ENCODE data around the gene DENND1A. TPM values are rescaled to one million over a fixed set of nuclear protein-coding genes. Genes with fewer than 3 reads are reported as not detected.

The DENND1A gene
- total RNA-seq, 1 experiment from 2014 or later, result 19.7 TPM

DNA sequence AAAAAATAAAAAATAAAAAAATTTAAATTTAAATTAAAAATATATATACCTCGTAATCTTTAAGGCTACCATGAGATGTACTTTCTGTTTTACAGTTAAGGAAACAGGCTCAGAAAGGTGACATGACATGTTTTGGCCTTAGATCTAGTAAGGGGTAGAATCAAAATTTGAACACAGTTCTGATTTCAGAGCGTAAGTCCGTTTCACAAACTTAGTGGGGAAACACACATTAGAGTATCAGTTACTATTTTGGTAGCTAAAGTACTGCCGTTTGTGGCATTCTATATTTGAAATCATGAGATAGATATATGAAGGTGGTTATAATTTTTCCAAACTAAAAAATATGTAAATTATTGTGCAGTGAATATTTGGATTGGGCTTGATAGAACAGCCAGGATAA lies 186.2 kb downstream of the DENND1A start:
- Histone ChIP-seq H3K36me3 (ENCODE audit: control insufficient read depth, insufficient read depth, low read length) (no peaks in the 10 kb centered on the region; the same call in 1 of the 2 replicates), H3K27me3 (ENCODE audit: control insufficient read depth, insufficient read depth, low read length) (no peaks in the 10 kb centered on the region), H3K4me1 (ENCODE audit: control insufficient read depth, insufficient read depth, low read length) (no peaks in the 10 kb centered on the region), H3K27ac (ENCODE audit: low read length) (no peak overlapping the region), H3K9me3 (ENCODE audit: control insufficient read depth, insufficient read depth, low read depth, low read length) (no peaks in the 10 kb centered on the region), H3K4me3 (ENCODE audit: low read depth in 2 of 2, low read length in 2 of 2) (no peak overlapping the region)
- no peak for ATAC-seq
- ChIA-PET CTCF (no interaction called here), POLR2A (no interaction called here)
- intact Hi-C loops (cut with micrococcal nuclease; ENCODE audit: unreplicated experiment), result no loop called here
- in situ Hi-C loops (cut with HindIII; ENCODE audit: low pct_unique_long_range_greater_than_20kb, low sequenced_read_pairs), result no loop called here
- BruUV-seq (replicated peaks), result no TSS peak
- DNase-seq (ENCODE audit: low read depth, low spot score), result no peak
- TF ChIP-seq TCF7L2 (IDR thresholded peaks at IDR 0.05; ENCODE audit: low read depth, low read length) (no peak), POLR2AphosphoS5 (IDR thresholded peaks at IDR 0.05; ENCODE audit: low read depth, low read length) (no peak), SIN3A (IDR thresholded peaks at IDR 0.05; ENCODE audit: borderline replicate concordance, insufficient read depth, low read depth, low read length) (no peak)
- TF ChIP-seq, protein P1, sequence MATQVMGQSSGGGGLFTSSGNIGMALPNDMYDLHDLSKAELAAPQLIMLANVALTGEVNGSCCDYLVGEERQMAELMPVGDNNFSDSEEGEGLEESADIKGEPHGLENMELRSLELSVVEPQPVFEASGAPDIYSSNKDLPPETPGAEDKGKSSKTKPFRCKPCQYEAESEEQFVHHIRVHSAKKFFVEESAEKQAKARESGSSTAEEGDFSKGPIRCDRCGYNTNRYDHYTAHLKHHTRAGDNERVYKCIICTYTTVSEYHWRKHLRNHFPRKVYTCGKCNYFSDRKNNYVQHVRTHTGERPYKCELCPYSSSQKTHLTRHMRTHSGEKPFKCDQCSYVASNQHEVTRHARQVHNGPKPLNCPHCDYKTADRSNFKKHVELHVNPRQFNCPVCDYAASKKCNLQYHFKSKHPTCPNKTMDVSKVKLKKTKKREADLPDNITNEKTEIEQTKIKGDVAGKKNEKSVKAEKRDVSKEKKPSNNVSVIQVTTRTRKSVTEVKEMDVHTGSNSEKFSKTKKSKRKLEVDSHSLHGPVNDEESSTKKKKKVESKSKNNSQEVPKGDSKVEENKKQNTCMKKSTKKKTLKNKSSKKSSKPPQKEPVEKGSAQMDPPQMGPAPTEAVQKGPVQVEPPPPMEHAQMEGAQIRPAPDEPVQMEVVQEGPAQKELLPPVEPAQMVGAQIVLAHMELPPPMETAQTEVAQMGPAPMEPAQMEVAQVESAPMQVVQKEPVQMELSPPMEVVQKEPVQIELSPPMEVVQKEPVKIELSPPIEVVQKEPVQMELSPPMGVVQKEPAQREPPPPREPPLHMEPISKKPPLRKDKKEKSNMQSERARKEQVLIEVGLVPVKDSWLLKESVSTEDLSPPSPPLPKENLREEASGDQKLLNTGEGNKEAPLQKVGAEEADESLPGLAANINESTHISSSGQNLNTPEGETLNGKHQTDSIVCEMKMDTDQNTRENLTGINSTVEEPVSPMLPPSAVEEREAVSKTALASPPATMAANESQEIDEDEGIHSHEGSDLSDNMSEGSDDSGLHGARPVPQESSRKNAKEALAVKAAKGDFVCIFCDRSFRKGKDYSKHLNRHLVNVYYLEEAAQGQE (IDR thresholded peaks at IDR 0.05; ENCODE audit: insufficient read depth in 1 of 2, low read depth in 2 of 2, low read length in 1 of 2), result no peak
- TF ChIP-seq, protein P2, sequence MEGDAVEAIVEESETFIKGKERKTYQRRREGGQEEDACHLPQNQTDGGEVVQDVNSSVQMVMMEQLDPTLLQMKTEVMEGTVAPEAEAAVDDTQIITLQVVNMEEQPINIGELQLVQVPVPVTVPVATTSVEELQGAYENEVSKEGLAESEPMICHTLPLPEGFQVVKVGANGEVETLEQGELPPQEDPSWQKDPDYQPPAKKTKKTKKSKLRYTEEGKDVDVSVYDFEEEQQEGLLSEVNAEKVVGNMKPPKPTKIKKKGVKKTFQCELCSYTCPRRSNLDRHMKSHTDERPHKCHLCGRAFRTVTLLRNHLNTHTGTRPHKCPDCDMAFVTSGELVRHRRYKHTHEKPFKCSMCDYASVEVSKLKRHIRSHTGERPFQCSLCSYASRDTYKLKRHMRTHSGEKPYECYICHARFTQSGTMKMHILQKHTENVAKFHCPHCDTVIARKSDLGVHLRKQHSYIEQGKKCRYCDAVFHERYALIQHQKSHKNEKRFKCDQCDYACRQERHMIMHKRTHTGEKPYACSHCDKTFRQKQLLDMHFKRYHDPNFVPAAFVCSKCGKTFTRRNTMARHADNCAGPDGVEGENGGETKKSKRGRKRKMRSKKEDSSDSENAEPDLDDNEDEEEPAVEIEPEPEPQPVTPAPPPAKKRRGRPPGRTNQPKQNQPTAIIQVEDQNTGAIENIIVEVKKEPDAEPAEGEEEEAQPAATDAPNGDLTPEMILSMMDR (IDR thresholded peaks at IDR 0.05), result no peak

DNA sequence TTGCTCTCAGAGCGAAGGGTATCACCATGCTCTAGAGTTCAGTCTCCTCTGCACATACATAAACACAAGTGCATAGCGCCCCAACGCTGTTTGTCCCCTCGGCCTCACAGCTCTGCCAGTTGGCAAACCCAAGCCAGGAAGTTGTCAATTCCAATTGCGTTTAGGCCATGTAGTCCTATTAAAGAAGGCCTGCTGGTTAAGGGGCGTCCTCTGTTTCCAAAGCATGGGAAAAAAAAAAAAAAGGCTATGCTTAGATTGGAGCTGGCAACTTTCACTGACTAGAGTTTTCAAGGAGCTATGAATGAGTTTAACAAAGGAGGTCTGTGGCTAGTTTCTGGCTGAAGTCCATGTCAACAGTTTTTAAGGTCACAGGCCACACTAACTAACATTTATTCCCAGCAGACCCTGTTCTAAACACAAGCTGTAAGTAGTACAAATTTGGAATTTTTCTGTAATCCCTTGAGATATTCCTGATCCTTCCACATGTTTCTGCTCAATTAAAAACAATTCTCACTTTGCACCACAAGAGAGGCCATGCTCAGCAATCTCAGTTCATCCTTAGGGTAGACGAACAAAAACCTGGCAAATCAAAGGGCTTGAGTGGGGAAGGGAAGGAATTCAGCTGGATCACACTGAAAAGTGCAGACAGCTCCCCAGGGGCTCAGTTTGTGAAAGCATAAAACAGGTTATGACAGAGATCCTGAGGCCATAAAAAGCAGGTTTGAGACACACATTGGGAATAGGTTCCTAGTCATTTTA lies 187.7 kb downstream of the DENND1A start:
- ChIA-PET POLR2A (interaction anchor here (0.6 kb wide), 1 partner anchor 16 kb away, joined by 14 read pairs; no protein-coding TSS in a partner anchor), CTCF (no interaction called here)
- Histone ChIP-seq H3K36me3 (ENCODE audit: control insufficient read depth, insufficient read depth, low read length) (no peaks in the 10 kb centered on the region; the same call in 1 of the 2 replicates), H3K4me1 (ENCODE audit: control insufficient read depth, insufficient read depth, low read length) (no peaks in the 10 kb centered on the region), H3K27me3 (ENCODE audit: control insufficient read depth, insufficient read depth, low read length) (no peaks in the 10 kb centered on the region), H3K4me3 (ENCODE audit: low read depth in 2 of 2, low read length in 2 of 2) (no peak overlapping the region), H3K9me3 (ENCODE audit: control insufficient read depth, insufficient read depth, low read depth, low read length) (no peaks in the 10 kb centered on the region), H3K27ac (ENCODE audit: low read length) (no peak overlapping the region)
- ATAC-seq, result no peak
- TF ChIP-seq POLR2AphosphoS5 (IDR thresholded peaks at IDR 0.05; ENCODE audit: low read depth, low read length) (no peak), SIN3A (IDR thresholded peaks at IDR 0.05; ENCODE audit: borderline replicate concordance, insufficient read depth, low read depth, low read length) (no peak), TCF7L2 (IDR thresholded peaks at IDR 0.05; ENCODE audit: low read depth, low read length) (no peak)
- TF ChIP-seq, protein P1 (IDR thresholded peaks at IDR 0.05; ENCODE audit: insufficient read depth in 1 of 2, low read depth in 2 of 2, low read length in 1 of 2), result no peak
- TF ChIP-seq, protein P2 (IDR thresholded peaks at IDR 0.05), result no peak
- no peak for DNase-seq (ENCODE audit: low read depth, low spot score)
- intact Hi-C loops (cut with micrococcal nuclease; ENCODE audit: unreplicated experiment), result no loop called here
- no TSS peak for BruUV-seq (replicated peaks)
- in situ Hi-C loops (cut with HindIII; ENCODE audit: low pct_unique_long_range_greater_than_20kb, low sequenced_read_pairs), result no loop called here
